ENCODE measurements around the gene PLCXD1. TPM values are rescaled to one million over a fixed set of nuclear protein-coding genes. Genes with fewer than 3 reads are reported as not detected.
A peak's percentile ranks its signal among the peaks of the same experiment; 100 is the strongest.
"Not testable (repeated sequence)": the region's sequence is repeated elsewhere in the genome, so short reads cannot be mapped to it uniquely, and the experiment has no call there.

PLCXD1 gene
- total and polyA plus RNA-seq, 2 experiments from 2014 or later = 16.6 to 50.4 TPM

DNA sequence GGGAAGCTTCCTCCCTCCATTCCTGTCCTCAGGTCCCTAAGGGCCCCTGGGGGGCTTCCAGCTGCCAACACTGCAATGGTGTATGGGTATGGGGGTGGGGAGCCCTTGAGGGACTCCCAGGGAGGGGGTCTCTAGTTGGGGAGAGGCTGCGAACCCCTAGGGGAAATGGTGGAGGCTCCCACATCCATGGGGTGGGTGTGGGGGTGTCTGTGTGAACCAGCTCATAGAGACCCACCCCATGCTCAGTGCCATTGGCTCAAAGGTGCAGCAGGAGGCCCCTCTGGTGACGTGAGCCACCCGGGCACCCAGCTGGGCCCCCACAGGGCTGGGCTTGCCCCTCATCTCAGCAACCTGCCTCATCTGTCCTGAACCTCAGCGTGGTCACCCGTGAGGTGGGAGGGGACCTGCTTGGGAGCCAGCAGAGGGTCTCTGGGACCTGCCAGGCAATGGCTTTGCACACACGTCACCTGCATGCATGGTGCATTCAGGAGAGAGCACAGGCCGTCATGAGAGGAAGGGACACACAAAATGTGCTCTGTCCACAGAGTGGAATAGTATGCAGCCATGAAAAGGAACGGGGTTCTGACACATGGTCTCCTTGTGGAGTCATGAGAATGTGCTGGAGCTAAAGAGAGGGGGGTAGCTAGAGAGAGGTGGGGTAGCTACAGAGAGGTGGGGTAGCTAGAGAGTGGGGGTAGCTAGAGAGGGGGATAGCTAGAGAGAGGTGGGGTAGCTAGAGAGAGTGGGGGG, 22.7 kb upstream of the PLCXD1 start:
- Histone ChIP-seq H3K9me3 (ENCODE audit: low read depth) (no peaks in the 10 kb centered on the region), H3K36me3 (no peaks in the 10 kb centered on the region), H3K4me3 (no peak overlapping the region), H3K27ac (no peak overlapping the region), H3K4me1 (ENCODE audit: low read depth) (peaks cover 19% of the 10 kb centered on the region), H3K27me3 (no peaks in the 10 kb centered on the region)
- TF ChIP-seq CTCF (IDR thresholded peaks at IDR 0.05; ENCODE audit: low read depth, low read length) = no peak
- no peak for DNase-seq (ENCODE audit: low read depth in 1 of 2, low spot score in 1 of 2)

DNA sequence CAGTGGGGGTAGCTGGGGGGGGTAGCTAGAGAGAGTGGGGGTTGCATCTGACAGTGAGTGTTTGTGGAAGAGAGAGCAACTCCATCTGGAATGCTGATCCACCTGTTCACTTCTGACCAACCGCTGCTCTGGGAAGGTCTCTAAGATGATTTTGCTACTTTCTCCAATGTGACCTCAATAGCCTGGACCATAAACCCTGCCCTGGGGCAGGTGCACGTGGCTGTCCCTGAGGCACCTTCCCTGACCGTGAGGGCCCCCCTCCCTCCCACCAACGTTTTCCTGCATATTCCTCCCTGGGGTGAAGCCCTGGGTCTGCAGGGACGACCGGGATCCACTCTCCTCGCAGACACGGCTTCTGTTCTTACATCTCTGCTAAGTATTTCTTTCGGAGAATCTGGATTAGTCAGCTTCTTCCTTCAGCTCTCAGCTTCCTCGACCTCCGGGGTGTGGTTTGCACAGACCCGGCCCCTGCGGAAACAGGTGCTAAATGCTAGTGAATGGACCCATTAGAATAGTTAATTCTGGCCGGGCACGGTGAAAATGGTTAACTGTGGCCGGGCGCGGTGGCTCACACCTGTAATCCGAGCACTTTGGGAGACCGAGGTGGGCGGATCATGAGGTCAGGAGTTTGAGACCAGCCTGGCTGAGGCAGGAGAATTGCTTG, 21.4 kb upstream of the PLCXD1 start:
- Histone ChIP-seq H3K27ac (no peak overlapping the region), H3K4me3 (no peak overlapping the region), H3K27me3 (no peaks in the 10 kb centered on the region), H3K36me3 (no peaks in the 10 kb centered on the region), H3K4me1 (ENCODE audit: low read depth) (peaks cover 19% of the 10 kb centered on the region), H3K9me3 (ENCODE audit: low read depth) (no peaks in the 10 kb centered on the region)
- TF ChIP-seq CTCF (IDR thresholded peaks at IDR 0.05; ENCODE audit: low read depth, low read length) = no peak
- DNase-seq (ENCODE audit: low read depth in 1 of 2, low spot score in 1 of 2) = no peak

DNA sequence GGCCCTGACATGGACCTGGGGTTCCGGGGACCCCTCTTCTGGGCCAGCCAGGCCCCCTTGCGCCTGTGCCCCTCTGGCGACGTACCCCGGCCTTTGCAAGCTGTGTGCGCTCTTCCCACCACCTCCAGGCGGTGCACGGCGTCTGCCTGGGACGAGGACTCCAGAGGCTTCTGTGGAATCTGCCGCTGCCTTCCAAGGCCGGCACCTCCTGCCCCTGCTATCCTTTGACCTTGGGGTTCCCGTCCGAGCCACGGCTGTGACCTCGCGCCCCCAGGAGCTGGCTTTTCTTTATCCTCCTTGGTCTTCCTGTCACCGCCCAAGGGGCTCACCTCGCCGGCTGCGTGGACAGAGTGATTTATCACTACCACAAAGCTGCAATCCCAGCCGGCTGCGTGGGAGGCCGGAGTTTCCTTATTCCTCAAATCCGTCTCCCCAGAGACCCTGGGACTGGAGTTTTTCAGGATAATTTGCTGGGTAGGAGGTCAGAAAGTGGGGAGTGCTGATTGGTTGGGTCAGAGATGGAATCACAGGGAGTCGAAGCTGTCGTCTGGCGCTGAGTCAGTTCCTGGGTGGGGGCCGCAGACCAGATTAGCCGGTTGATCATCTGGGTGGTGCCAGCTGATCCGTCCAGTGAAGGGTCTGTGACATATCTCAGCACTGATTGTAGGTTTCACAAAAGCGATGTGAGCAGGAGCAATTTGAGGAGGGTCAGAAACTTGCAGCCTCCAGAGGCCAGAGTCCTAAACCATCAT, 19.8 kb upstream of the PLCXD1 start:
- no peaks in the 10 kb centered on the region for H3K36me3 ChIP-seq
- H3K27ac ChIP-seq = peak overlapping the region; percentile 64
- TF ChIP-seq CTCF (IDR thresholded peaks at IDR 0.05; ENCODE audit: low read depth, low read length) = peak; percentile 26
- no peak overlapping the region for H3K4me3 ChIP-seq
- peak in 1 of 2 donors; percentile 79 for DNase-seq (ENCODE audit: low read depth in 1 of 2, low spot score in 1 of 2)
- peaks cover 19% of the 10 kb centered on the region for H3K4me1 ChIP-seq (ENCODE audit: low read depth)
- no peaks in the 10 kb centered on the region for H3K9me3 ChIP-seq (ENCODE audit: low read depth)
- H3K27me3 ChIP-seq = no peaks in the 10 kb centered on the region

DNA sequence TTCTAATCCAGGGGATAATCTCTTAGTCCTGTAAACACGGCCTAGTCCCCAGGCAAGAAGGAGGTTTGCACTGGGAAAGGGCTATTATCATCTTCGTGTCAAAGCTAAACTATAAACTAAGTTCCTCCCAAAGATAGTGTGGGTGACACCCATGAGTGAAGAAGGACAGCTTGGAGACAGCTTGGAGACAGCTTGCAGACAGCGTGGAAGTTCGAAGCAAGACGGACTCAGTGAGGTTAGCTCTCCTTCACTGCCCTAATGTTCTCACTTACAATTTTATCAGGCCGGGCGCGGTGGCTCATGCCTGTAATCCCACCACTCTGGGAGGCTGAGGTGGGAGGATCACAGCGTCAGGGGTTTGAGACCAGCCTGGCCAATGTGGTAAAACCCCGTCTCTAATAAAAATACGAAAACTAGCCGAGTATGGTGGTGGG, 19.2 kb upstream of the PLCXD1 start:
- Histone ChIP-seq H3K9me3 (ENCODE audit: low read depth) (no peaks in the 10 kb centered on the region), H3K4me3 (no peak overlapping the region), H3K4me1 (ENCODE audit: low read depth) (peaks cover 19% of the 10 kb centered on the region), H3K36me3 (no peaks in the 10 kb centered on the region), H3K27me3 (no peaks in the 10 kb centered on the region), H3K27ac (peak overlapping the region; percentile 64)
- no peak for TF ChIP-seq CTCF (IDR thresholded peaks at IDR 0.05; ENCODE audit: low read depth, low read length)
- DNase-seq (ENCODE audit: low read depth in 1 of 2, low spot score in 1 of 2) = no peak

DNA sequence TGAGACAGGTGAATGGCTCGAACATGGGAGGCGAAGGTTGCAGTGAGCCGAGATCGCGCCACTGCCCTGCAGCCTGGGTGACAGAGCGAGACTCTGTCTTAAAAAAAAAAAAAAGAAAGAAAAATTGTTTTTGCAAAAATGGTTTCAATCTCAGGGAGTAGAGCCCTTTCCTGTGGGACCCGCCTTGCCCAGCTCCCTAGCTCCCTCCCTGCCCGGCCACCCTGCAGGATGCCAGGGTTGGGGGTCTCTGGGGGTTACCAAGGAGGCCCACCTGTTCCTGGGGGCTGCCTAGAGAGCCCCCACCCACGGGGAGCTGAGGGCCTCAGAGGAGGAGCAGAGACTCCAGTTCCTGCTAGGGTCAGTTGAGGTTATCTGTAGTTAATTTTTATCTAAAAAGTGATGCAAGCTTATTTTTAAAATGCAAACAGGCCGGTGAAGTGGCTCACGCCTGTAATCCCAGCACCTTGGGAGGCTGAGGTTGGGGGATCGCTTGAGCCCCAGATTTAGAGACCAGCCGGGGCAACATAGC, 18.7 kb upstream of the PLCXD1 start:
- Histone ChIP-seq H3K4me3 (no peak overlapping the region), H3K9me3 (ENCODE audit: low read depth) (no peaks in the 10 kb centered on the region), H3K27me3 (no peaks in the 10 kb centered on the region), H3K27ac (peak overlapping the region; percentile 64), H3K36me3 (no peaks in the 10 kb centered on the region), H3K4me1 (ENCODE audit: low read depth) (peaks cover 19% of the 10 kb centered on the region)
- TF ChIP-seq CTCF (IDR thresholded peaks at IDR 0.05; ENCODE audit: low read depth, low read length) = no peak
- DNase-seq (ENCODE audit: low read depth in 1 of 2, low spot score in 1 of 2) = no peak

DNA sequence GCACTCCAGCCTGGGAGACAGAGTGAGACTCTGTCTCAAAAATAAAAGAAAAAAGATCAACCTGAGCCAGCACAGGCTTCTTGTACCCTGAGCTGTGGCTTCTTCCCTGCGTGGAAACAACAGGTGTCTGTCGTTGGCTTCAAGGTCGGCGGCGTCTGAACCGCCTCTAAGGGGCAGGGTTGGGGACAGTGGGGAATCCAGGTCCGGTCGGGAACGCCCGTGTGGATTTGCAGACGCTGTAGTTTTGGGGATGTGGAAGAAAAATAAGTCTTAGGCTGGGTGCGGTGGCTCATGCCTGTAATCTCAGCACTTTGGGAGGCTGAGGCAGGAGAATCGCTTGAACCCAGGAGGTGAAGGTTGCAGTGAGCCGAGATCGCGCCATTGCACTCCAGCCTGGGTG, 17.2 kb upstream of the PLCXD1 start:
- not testable (repeated sequence) for H3K27ac ChIP-seq; DNase-seq (ENCODE audit: low read depth in 1 of 2, low spot score in 1 of 2); H3K27me3 ChIP-seq; H3K9me3 ChIP-seq (ENCODE audit: low read depth); H3K4me3 ChIP-seq; H3K36me3 ChIP-seq
- peaks cover 19% of the 10 kb centered on the region for H3K4me1 ChIP-seq (ENCODE audit: low read depth)
